Smooth muscle cell (in vitro differentiated cells): ENCODE results near the gene GAN. TPM values are rescaled to one million over a fixed set of nuclear protein-coding genes. Genes with fewer than 3 reads are reported as not detected.

Experiments used
- DNase-seq: peaks from one replicate; lab custom pipeline; 2025; ENCODE audit not compliant: unreplicated experiment; lab: John Stamatoyannopoulos, UW
- H2AFZ ChIP-seq: fragments of 200-600 bp; sonication (generic); 2 replicates; pipeline ENCODE4 v1.6.0; 2016; ENCODE audit warnings: antibody characterized with exemption, low read depth, mild to moderate bottlenecking
- H3F3A ChIP-seq: fragments of 200-600 bp; sonication (generic); 2 replicates; pipeline ENCODE4 v1.6.0; 2017; ENCODE audit warnings: antibody characterized with exemption, low read depth
- H3K27ac ChIP-seq: fragments of 200-600 bp; sonication (generic); 2 replicates; pipeline ENCODE4 v1.5.1; 2016; ENCODE audit warnings: low read depth, mild to moderate bottlenecking
- H3K27me3 ChIP-seq: fragments of 200-600 bp; sonication (generic); 2 replicates; pipeline ENCODE4 v1.6.1; 2016; ENCODE audit warnings: low read depth, mild to moderate bottlenecking
- H3K36me3 ChIP-seq: fragments of 200-600 bp; sonication (generic); 2 replicates; pipeline ENCODE4 v1.5.1; 2016; ENCODE audit warnings: low read depth
- H3K4me1 ChIP-seq: fragments of 200-600 bp; sonication (generic); 2 replicates; pipeline ENCODE4 v1.5.1; 2016; ENCODE audit warnings: low read depth
- H3K4me2 ChIP-seq: fragments of 200-600 bp; sonication (generic); 2 replicates; pipeline ENCODE4 v1.6.0; 2016; ENCODE audit warnings: mild to moderate bottlenecking
- H3K4me3 ChIP-seq: fragments of 200-600 bp; sonication (generic); 2 replicates; pipeline ENCODE4 v1.5.1; 2016; ENCODE audit warnings: mild to moderate bottlenecking
- H3K79me2 ChIP-seq: fragments of 200-600 bp; sonication (generic); 2 replicates; pipeline ENCODE4 v1.6.0; 2016; ENCODE audit warnings: low read depth, mild to moderate bottlenecking
- H3K9ac ChIP-seq: fragments of 200-600 bp; sonication (generic); 2 replicates; pipeline ENCODE4 v1.6.0; 2016; ENCODE audit warnings: low read depth
- H3K9me3 ChIP-seq: fragments of 200-600 bp; sonication (generic); replicated peaks from 2 replicates; pipeline ENCODE4 v1.5.1; 2016; ENCODE audit warnings: low read depth
- H4K20me1 ChIP-seq: fragments of 200-600 bp; sonication (generic); 2 replicates; pipeline ENCODE4 v1.6.0; 2016; ENCODE audit warnings: low read depth
- CTCF ChIP-seq: fragments of 200-600 bp; sonication (generic); IDR thresholded peaks from 2 replicates; pipeline ENCODE4 v1.5.1; 2017; ENCODE audit warnings: borderline replicate concordance, mild to moderate bottlenecking, antibody characterized with exemption; ENCODE audit not compliant: insufficient read depth, poor library complexity, severe bottlenecking
- WGBS: methylation state at CpG from one replicate; pipeline ENCODE4 v1.1.7; 2016; ENCODE audit warnings: low lambda C conversion rate; 5-methylcytosine and 5-hydroxymethylcytosine counted together
- polyA plus RNA-seq: library from polyadenylated mRNA; unstranded; fragments of >200 nt; fragmentation: Nextera tagmentation; extraction: Ambion mirVana; gene quantifications from 2 replicates; pipeline ENCODE4 v1.2.1, GENCODE V29; 2016
- total RNA-seq: library from RNA; depleted of rRNA; stranded (reverse); fragments of >200 nt; gene quantifications from 2 replicates; pipeline ENCODE4 v1.2.3, GENCODE V29; 2014

Gene GAN
- total and polyA plus RNA-seq, 2 experiments from 2014 or later, result 1.2 to 14.6 TPM

DNA sequence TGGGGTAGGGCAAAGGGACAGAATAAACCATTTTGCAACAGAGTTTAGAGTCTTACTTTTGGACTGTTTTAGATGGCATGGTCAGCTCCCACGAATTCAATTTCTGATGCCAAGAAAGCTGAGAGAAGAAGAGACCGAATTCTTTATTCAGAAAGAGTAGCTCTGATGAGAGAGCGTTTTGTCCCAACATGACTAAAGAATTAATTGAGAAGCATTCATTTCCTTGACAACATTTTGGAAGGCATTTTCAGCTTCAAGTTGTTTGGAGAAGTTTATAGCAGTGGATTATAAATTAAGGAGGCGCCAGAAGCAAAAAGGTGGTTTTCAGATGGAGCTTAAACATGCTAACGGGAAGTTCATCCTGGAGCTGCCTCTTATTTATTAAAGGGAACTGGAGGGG is 12.2 kb downstream of the GAN start:
- H3K27me3 ChIP-seq, result no peaks in the 10 kb centered on the region
- H4K20me1 ChIP-seq, result peaks cover 88% of the 10 kb centered on the region
- H3F3A ChIP-seq, result no peaks in the 10 kb centered on the region
- H2AFZ ChIP-seq, result no peak overlapping the region
- no peak for DNase-seq
- no peaks in the 10 kb centered on the region for H3K9me3 ChIP-seq
- H3K79me2 ChIP-seq, result peaks cover 44% of the 10 kb centered on the region
- H3K4me3 ChIP-seq, result no peak overlapping the region
- H3K9ac ChIP-seq, result no peak overlapping the region
- H3K4me2 ChIP-seq, result no peak overlapping the region
- TF ChIP-seq CTCF, result no peak
- no peaks in the 10 kb centered on the region for H3K36me3 ChIP-seq
- 96% methylated on average over 5 of the region's 5 CpGs for WGBS
- H3K27ac ChIP-seq, result no peak overlapping the region
- H3K4me1 ChIP-seq, result no peaks in the 10 kb centered on the region

GRCh38 chr16:81327447-81328196 is 12.9 kb downstream of the GAN start:
- Histone ChIP-seq H3K36me3 (no peaks in the 10 kb centered on the region), H3K4me2 (no peak overlapping the region), H3F3A (no peaks in the 10 kb centered on the region), H2AFZ (no peak overlapping the region), H3K4me3 (no peak overlapping the region), H4K20me1 (peaks cover 90% of the 10 kb centered on the region), H3K79me2 (peaks cover 38% of the 10 kb centered on the region), H3K9me3 (no peaks in the 10 kb centered on the region), H3K27me3 (no peaks in the 10 kb centered on the region), H3K9ac (no peak overlapping the region), H3K27ac (peak overlapping the region; percentile 9), H3K4me1 (no peaks in the 10 kb centered on the region)
- no peak for TF ChIP-seq CTCF
- WGBS, result 78% methylated on average over 8 of the region's 8 CpGs
- no peak for DNase-seq

DNA sequence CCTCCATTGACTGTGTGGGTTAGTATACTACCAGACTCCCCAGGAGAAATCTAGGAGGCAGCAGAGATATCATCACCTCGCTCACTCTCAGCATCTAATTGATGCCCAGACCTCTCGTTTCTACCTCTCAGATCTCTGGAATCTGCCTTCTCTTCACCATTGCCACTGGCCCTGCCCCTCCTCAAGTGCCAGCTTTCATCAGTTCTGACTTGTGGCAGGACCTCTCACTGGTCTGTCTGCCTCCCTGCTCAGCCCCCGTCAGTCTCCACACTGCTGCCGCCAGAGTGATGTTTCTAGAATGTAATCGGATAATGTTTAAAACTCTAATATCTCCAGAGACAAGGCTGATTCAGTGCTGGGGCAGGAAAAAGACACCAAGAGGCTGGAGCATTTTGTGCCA is 15.2 kb downstream of the GAN start:
- H3K9me3 ChIP-seq, result no peaks in the 10 kb centered on the region
- no peak overlapping the region for H3K4me3 ChIP-seq
- H3K9ac ChIP-seq, result no peak overlapping the region
- H4K20me1 ChIP-seq, result peaks cover 85% of the 10 kb centered on the region
- H3F3A ChIP-seq, result no peaks in the 10 kb centered on the region
- no peaks in the 10 kb centered on the region for H3K4me1 ChIP-seq
- 90% methylated on average over 5 of the region's 5 CpGs for WGBS
- H3K27ac ChIP-seq, result no peak overlapping the region
- no peak for DNase-seq
- no peak for TF ChIP-seq CTCF
- H3K36me3 ChIP-seq, result no peaks in the 10 kb centered on the region
- no peak overlapping the region for H2AFZ ChIP-seq
- no peaks in the 10 kb centered on the region for H3K27me3 ChIP-seq
- peaks cover 22% of the 10 kb centered on the region for H3K79me2 ChIP-seq
- H3K4me2 ChIP-seq, result no peak overlapping the region

- H3K27ac ChIP-seq, result no peak overlapping the region
- 96% methylated on average over 3 of the region's 3 CpGs for WGBS
- H3K4me1 ChIP-seq, result no peaks in the 10 kb centered on the region
- H3K9me3 ChIP-seq, result no peaks in the 10 kb centered on the region
- no peak for DNase-seq
- H3F3A ChIP-seq, result no peaks in the 10 kb centered on the region
- no peak overlapping the region for H3K9ac ChIP-seq
- no peak overlapping the region for H3K4me2 ChIP-seq
- H3K79me2 ChIP-seq, result peaks cover 31% of the 10 kb centered on the region
- H3K27me3 ChIP-seq, result no peaks in the 10 kb centered on the region
- H3K4me3 ChIP-seq, result no peak overlapping the region
- no peak overlapping the region for H2AFZ ChIP-seq
- no peak for TF ChIP-seq CTCF
- H3K36me3 ChIP-seq, result no peaks in the 10 kb centered on the region
- H4K20me1 ChIP-seq, result peaks cover 82% of the 10 kb centered on the region
These were observed 18.6 kb downstream of the GAN start for GRCh38 chr16:81333356-81333755.
